ENCODE results near the gene SEC14L1.

- TF ChIP-seq CTCF (conservative IDR thresholded peaks at IDR 0.05): no peak
- no peak for TF ChIP-seq ZFX (IDR thresholded peaks at IDR 0.05)
These were observed 55.5 kb downstream of the SEC14L1 start for GRCh38 chr17:77196251-77196650.

Data from C4-2B (cell line).